Panc1 (cell line): ENCODE measurements around the gene DNAJC4.

Source experiments
- CTCF ChIP-seq: fragments of 450-650 bp; IDR thresholded peaks from 2 replicates; pipeline ENCODE4 v1.5.1; 2017; ENCODE audit warnings: mild to moderate bottlenecking
- REST ChIP-seq, 2 experiments: IDR thresholded peaks; 2 replicates each; pipeline ENCODE4 v1.6.1; 2011 to 2012; ENCODE audit warnings: low read depth in 2 of 2, control low read depth in 1 of 2, low read length in 1 of 2, mild to moderate bottlenecking in 1 of 2, moderate library complexity in 1 of 2; ENCODE audit not compliant: insufficient read depth in 1 of 2
- TCF7L2 ChIP-seq: IDR thresholded peaks from 2 replicates; pipeline ENCODE4 v1.6.1; 2011; ENCODE audit warnings: mild to moderate bottlenecking, low read depth, low read length, inconsistent platforms

- TF ChIP-seq TCF7L2, result no peak
- no peak for TF ChIP-seq CTCF
- TF ChIP-seq REST (IDR thresholded peaks at IDR 0.05; ENCODE audit: insufficient read depth in 1 of 2, low read depth in 2 of 2, low read length in 1 of 2), result no peak
These were observed 33.7 kb upstream of the DNAJC4 start for GRCh38 chr11:64196626-64197025.
